Liver (tissue), 3 donors: Measurements from ENCODE around the gene OSCAR.

ENCODE experiments used
- FOXA1 ChIP-seq: IDR thresholded peaks from 2 replicates; pipeline ENCODE4 v1.6.1; 2016; ENCODE audit warnings: antibody characterized with exemption
- FOXA2 ChIP-seq: IDR thresholded peaks from 2 replicates; pipeline ENCODE4 v1.6.1; 2016; ENCODE audit warnings: antibody characterized with exemption
- GABPA ChIP-seq, 2 donors: IDR thresholded peaks in 1 of 2; conservative IDR thresholded peaks in 1 of 2; 2 replicates each; pipeline ENCODE4 v1.6.1; 2016; ENCODE audit warnings: antibody characterized with exemption in 2 of 2, mild to moderate bottlenecking in 1 of 2, moderate library complexity in 1 of 2
- JUND ChIP-seq, 2 donors: IDR thresholded peaks; 2 replicates each; pipeline ENCODE4 v1.6.1; 2016; ENCODE audit warnings: antibody characterized with exemption in 2 of 2
- RAD21 ChIP-seq, 2 donors: IDR thresholded peaks; 2 replicates each; pipeline ENCODE4 v1.6.1; 2016; ENCODE audit warnings: antibody characterized with exemption in 2 of 2, mild to moderate bottlenecking in 2 of 2
- TAF1 ChIP-seq: conservative IDR thresholded peaks from 2 replicates; pipeline ENCODE4 v1.6.1; 2016; ENCODE audit warnings: antibody characterized with exemption, mild to moderate bottlenecking
- YY1 ChIP-seq: IDR thresholded peaks from 2 replicates; pipeline ENCODE4 v1.6.1; 2016; ENCODE audit warnings: antibody characterized with exemption, mild to moderate bottlenecking
- TF ChIP-seq, protein P1 (sequence below): IDR thresholded peaks from 2 replicates; pipeline ENCODE4 v1.6.1; 2016; ENCODE audit warnings: antibody characterized with exemption
- TF ChIP-seq, protein P2 (sequence below): fragments of 150-350 bp; IDR thresholded peaks from 2 replicates; pipeline ENCODE4 v1.5.1; 2017; ENCODE audit warnings: improper control_type of control experiment, low read depth, low read length; ENCODE audit not compliant: missing input control
- TF ChIP-seq, protein P3 (sequence below): IDR thresholded peaks from 2 replicates; pipeline ENCODE4 v1.6.1; 2016; ENCODE audit warnings: antibody characterized with exemption
- TF ChIP-seq, protein P4 (sequence below): IDR thresholded peaks from 2 replicates; pipeline ENCODE4 v1.6.1; 2016; ENCODE audit warnings: antibody characterized with exemption, mild to moderate bottlenecking
- donor health status: healthy.
- donor health status: healthy.

DNA sequence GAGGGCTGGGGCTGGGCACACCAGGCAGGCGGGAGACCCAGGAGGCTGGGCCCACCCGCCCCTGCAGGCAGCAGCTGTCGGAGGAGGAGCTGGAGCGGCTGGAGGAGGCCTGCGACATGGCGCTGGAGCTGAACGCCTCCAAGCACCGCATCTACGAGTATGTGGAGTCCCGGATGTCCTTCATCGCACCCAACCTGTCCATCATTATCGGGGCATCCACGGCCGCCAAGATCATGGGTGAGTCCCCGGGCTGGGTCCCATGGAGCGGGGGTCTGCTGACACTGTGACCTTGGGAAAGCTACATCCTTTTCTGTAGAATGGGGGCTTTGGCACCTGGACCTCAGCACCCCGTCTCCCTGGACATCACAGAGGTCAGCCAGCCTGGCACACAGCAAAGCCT is 23.1 kb upstream of the OSCAR start:
- TF ChIP-seq, protein P1, sequence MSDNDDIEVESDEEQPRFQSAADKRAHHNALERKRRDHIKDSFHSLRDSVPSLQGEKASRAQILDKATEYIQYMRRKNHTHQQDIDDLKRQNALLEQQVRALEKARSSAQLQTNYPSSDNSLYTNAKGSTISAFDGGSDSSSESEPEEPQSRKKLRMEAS, result no peak
- TF ChIP-seq, protein P2, sequence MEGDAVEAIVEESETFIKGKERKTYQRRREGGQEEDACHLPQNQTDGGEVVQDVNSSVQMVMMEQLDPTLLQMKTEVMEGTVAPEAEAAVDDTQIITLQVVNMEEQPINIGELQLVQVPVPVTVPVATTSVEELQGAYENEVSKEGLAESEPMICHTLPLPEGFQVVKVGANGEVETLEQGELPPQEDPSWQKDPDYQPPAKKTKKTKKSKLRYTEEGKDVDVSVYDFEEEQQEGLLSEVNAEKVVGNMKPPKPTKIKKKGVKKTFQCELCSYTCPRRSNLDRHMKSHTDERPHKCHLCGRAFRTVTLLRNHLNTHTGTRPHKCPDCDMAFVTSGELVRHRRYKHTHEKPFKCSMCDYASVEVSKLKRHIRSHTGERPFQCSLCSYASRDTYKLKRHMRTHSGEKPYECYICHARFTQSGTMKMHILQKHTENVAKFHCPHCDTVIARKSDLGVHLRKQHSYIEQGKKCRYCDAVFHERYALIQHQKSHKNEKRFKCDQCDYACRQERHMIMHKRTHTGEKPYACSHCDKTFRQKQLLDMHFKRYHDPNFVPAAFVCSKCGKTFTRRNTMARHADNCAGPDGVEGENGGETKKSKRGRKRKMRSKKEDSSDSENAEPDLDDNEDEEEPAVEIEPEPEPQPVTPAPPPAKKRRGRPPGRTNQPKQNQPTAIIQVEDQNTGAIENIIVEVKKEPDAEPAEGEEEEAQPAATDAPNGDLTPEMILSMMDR, result no peak
- TF ChIP-seq YY1 (no peak), GABPA (IDR thresholded peaks at IDR 0.05 in 1 of 2, conservative IDR thresholded peaks at IDR 0.05 in 1 of 2) (no peak), FOXA1 (no peak), TAF1 (no peak), RAD21 (IDR thresholded peaks at IDR 0.05) (no peak), FOXA2 (no peak), JUND (IDR thresholded peaks at IDR 0.05) (no peak)
- TF ChIP-seq, protein P3, sequence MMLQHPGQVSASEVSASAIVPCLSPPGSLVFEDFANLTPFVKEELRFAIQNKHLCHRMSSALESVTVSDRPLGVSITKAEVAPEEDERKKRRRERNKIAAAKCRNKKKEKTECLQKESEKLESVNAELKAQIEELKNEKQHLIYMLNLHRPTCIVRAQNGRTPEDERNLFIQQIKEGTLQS, result no peak
- TF ChIP-seq, protein P4, sequence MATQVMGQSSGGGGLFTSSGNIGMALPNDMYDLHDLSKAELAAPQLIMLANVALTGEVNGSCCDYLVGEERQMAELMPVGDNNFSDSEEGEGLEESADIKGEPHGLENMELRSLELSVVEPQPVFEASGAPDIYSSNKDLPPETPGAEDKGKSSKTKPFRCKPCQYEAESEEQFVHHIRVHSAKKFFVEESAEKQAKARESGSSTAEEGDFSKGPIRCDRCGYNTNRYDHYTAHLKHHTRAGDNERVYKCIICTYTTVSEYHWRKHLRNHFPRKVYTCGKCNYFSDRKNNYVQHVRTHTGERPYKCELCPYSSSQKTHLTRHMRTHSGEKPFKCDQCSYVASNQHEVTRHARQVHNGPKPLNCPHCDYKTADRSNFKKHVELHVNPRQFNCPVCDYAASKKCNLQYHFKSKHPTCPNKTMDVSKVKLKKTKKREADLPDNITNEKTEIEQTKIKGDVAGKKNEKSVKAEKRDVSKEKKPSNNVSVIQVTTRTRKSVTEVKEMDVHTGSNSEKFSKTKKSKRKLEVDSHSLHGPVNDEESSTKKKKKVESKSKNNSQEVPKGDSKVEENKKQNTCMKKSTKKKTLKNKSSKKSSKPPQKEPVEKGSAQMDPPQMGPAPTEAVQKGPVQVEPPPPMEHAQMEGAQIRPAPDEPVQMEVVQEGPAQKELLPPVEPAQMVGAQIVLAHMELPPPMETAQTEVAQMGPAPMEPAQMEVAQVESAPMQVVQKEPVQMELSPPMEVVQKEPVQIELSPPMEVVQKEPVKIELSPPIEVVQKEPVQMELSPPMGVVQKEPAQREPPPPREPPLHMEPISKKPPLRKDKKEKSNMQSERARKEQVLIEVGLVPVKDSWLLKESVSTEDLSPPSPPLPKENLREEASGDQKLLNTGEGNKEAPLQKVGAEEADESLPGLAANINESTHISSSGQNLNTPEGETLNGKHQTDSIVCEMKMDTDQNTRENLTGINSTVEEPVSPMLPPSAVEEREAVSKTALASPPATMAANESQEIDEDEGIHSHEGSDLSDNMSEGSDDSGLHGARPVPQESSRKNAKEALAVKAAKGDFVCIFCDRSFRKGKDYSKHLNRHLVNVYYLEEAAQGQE, result no peak
